CD14-positive monocyte (primary cell): ENCODE data around the gene NFATC1. TPM values are rescaled to one million over a fixed set of nuclear protein-coding genes. Genes with fewer than 3 reads are reported as not detected.

Experiments used
- DNase-seq, 3 donors: peaks; one replicate each; pipeline ENCODE4 v3.0.0-alpha.2; 2011 to 2022
- H2AFZ ChIP-seq: 2 replicates; pipeline ENCODE4 v1.6.0; 2012; ENCODE audit warnings: mild to moderate bottlenecking, low read depth, low read length, inconsistent platforms; ENCODE audit not compliant: insufficient read depth, poor library complexity, severe bottlenecking
- H3K27ac ChIP-seq, 2 donors: 1 replicate in 1 of 2; 2 replicates in 1 of 2; pipeline ENCODE4 v1.5.1; 2012 to 2013; ENCODE audit warnings: low read length in 2 of 2, control low read depth in 1 of 2, inconsistent platforms in 1 of 2, low read depth in 1 of 2, mild to moderate bottlenecking in 1 of 2
- H3K27me3 ChIP-seq, 2 donors: one replicate each; pipeline versions ENCODE4 v1.6.0 to v1.6.1; 2011 to 2013; ENCODE audit warnings: low read length in 2 of 2; ENCODE audit not compliant: control insufficient read depth in 2 of 2, insufficient read depth in 2 of 2
- H3K36me3 ChIP-seq, 2 donors: replicated peaks in 1 of 2; 1 replicate in 1 of 2; 2 replicates in 1 of 2; pipeline versions ENCODE4 v1.5.1 to v1.6.1; 2012 to 2013; ENCODE audit warnings: low read length in 2 of 2, control low read depth in 1 of 2, inconsistent platforms in 1 of 2, mild to moderate bottlenecking in 1 of 2; ENCODE audit not compliant: insufficient read depth in 2 of 2, control insufficient read depth in 1 of 2
- H3K4me1 ChIP-seq, 2 donors: 1 replicate in 1 of 2; 2 replicates in 1 of 2; pipeline versions ENCODE4 v1.5.1 to v1.6.1; 2012 to 2013; ENCODE audit warnings: low read length in 2 of 2, control low read depth in 1 of 2, inconsistent platforms in 1 of 2, mild to moderate bottlenecking in 1 of 2, moderate library complexity in 1 of 2; ENCODE audit not compliant: insufficient read depth in 2 of 2, control insufficient read depth in 1 of 2
- H3K4me2 ChIP-seq: replicated peaks from 2 replicates; pipeline ENCODE3; 2012; ENCODE audit warnings: low read length, moderate library complexity, mild to moderate bottlenecking; ENCODE audit not compliant: poor library complexity, severe bottlenecking; ENCODE audit errors: extremely low read depth
- H3K4me3 ChIP-seq, 3 experiments: fragments of 200-600 bp in 1 of 3; sonication (generic) in 1 of 3; replicated peaks in 1 of 3; 1 replicate in 2 of 3; 2 replicates in 1 of 3; pipeline ENCODE4 v1.5.1; 2011 to 2013; ENCODE audit warnings: low read length in 3 of 3, mild to moderate bottlenecking in 3 of 3, control low read depth in 2 of 3, low read depth in 2 of 3, inconsistent platforms in 1 of 3, moderate library complexity in 1 of 3
- H3K79me2 ChIP-seq: 2 replicates; pipeline ENCODE4 v1.6.0; 2012; ENCODE audit warnings: mild to moderate bottlenecking, control low read depth, inconsistent platforms, low read length, moderate library complexity; ENCODE audit not compliant: insufficient read depth
- H3K9ac ChIP-seq: 2 replicates; pipeline ENCODE4 v1.6.0; 2017; ENCODE audit warnings: low read length, mild to moderate bottlenecking; ENCODE audit not compliant: insufficient read depth, poor library complexity, severe bottlenecking
- H3K9me3 ChIP-seq, 2 donors: replicated peaks in 1 of 2; 1 replicate in 1 of 2; 2 replicates in 1 of 2; pipeline versions ENCODE4 v1.5.1 to v1.6.1; 2012 to 2013; ENCODE audit warnings: low read length in 2 of 2, control low read depth in 1 of 2; ENCODE audit not compliant: control insufficient read depth in 1 of 2, insufficient read depth in 1 of 2
- H4K20me1 ChIP-seq: 2 replicates; pipeline ENCODE4 v1.6.0; 2012; ENCODE audit warnings: mild to moderate bottlenecking, low read length, control low read depth, moderate library complexity; ENCODE audit not compliant: insufficient read depth
- H3K27ac Mint-ChIP-seq, 7 donors: one replicate each; pipeline ENCODE4 v1.8.0; 2020; ENCODE audit warnings: mild to moderate bottlenecking in 7 of 7, mixed read lengths in 7 of 7, moderate library complexity in 6 of 7, inconsistent platforms in 2 of 7
- H3K27me3 Mint-ChIP-seq, 3 donors: one replicate each; pipeline ENCODE4 v1.8.0; 2021 to 2022; ENCODE audit warnings: low read depth in 3 of 3, mild to moderate bottlenecking in 3 of 3, mixed read lengths in 3 of 3, moderate library complexity in 3 of 3, inconsistent platforms in 1 of 3
- H3K36me3 Mint-ChIP-seq, 2 donors: one replicate each; pipeline ENCODE4 v1.8.0; 2020; ENCODE audit warnings: mixed read lengths in 2 of 2, inconsistent platforms in 1 of 2, mild to moderate bottlenecking in 1 of 2
- H3K4me1 Mint-ChIP-seq: one replicate; pipeline ENCODE4 v1.8.0; 2020; ENCODE audit warnings: mild to moderate bottlenecking, mixed read lengths
- H3K4me3 Mint-ChIP-seq, 2 donors: one replicate each; pipeline ENCODE4 v1.8.0; 2020; ENCODE audit warnings: mild to moderate bottlenecking in 2 of 2, mixed read lengths in 2 of 2, moderate library complexity in 1 of 2
- H3K9me3 Mint-ChIP-seq, 7 donors: one replicate each; pipeline ENCODE4 v1.8.0; 2020 to 2022; ENCODE audit warnings: mixed read lengths in 7 of 7, mild to moderate bottlenecking in 6 of 7, moderate library complexity in 6 of 7, inconsistent platforms in 2 of 7
- CTCF ChIP-seq: fragments of 200-600 bp; IDR thresholded peaks from one replicate; pipeline ENCODE4 v1.8.0; 2022; ENCODE audit warnings: antibody characterized with exemption, mild to moderate bottlenecking
- WGBS: methylation state at CpG from one replicate; pipeline ENCODE4 v1.1.5; 2013; ENCODE audit warnings: missing lambda C conversion rate; ENCODE audit not compliant: insufficient coverage; 5-methylcytosine and 5-hydroxymethylcytosine counted together
- intact Hi-C, 2 donors: fragments of 100-400 bp; cut with micrococcal nuclease; formaldehyde crosslinking; loops; one replicate each; pipeline versions ENCODE4 v1.15.0 to v1.15.1; 2023
- polyA plus RNA-seq, 3 donors: library from polyadenylated mRNA; depleted of rRNA in 1 of 3; unstranded in 2 of 3; stranded (reverse) in 1 of 3; fragments of 300-500 nt in 2 of 3; fragments of >200 nt in 1 of 3; fragmentation: Illumina TruSeq in 2 of 3; gene quantifications; 1 replicate in 2 of 3; 2 replicates in 1 of 3; pipeline ENCODE4 v1.2.3, GENCODE V29; 2012 to 2021

NFATC1 gene
- polyA plus RNA-seq, 3 donors: 7.8 to 10.7 (median 8.3) TPM

DNA sequence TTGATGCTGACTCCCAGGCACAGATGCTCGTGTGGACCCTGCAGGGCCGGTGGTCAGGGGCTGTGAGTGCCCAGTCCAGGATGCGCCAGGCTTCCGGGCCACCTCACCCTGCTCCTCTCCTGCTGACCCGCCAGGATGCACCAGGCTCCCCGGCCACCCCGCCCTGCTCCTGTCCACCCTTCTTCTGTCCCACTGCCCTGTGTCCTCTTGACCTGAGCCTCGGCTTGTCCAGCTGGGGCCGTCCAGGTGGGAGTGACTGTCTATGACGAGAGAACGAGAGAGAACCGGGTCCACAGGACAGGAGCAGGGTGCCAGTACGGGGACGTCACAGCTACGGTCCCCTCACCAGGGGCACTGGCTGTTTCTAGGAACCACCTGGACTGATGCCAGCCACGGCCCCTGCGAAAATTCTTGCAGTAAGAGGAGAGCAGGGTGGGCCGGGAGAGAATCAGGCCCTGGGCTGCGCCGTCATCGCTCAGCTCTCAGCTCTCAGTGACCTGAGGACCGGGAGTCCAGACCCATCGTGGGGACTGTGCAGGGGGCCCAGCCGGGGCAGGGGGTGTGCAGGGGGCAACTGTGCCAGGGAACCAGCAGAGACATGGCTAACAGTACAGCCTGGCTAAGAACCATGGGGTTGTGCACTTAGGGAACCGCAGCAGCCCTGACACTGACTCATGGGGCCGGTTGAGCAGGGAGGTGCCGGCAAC lies 12.9 kb upstream of the NFATC1 start:
- Histone ChIP-seq H3K9ac (no peak overlapping the region), H3K4me1 (peaks cover 4% of the 10 kb centered on the region in 2 donors), H3K4me2 (no peak overlapping the region), H3K9me3 (no peaks in the 10 kb centered on the region), H3K36me3 (peaks cover 2 to 8% of the 10 kb centered on the region in 2 donors), H4K20me1 (peaks cover 9% of the 10 kb centered on the region), H3K79me2 (no peaks in the 10 kb centered on the region), H3K27ac (no peak overlapping the region), H3K4me3 (no peak overlapping the region), H2AFZ (no peak overlapping the region), H3K27me3 (peaks cover 0 to 2% of the 10 kb centered on the region in 2 donors)
- H3K4me1 Mint-ChIP-seq: peaks cover 8% of the 10 kb centered on the region
- no peak overlapping the region for H3K27ac Mint-ChIP-seq
- WGBS: 91% methylated on average over 27 of the region's 27 CpGs
- intact Hi-C loops: loop anchor here in 1 of 2 donors (5.0 kb wide), 1 partner anchor 39 kb away; no protein-coding TSS in a partner anchor
- H3K36me3 Mint-ChIP-seq: peaks cover 15 to 23% of the 10 kb centered on the region in 2 donors
- H3K4me3 Mint-ChIP-seq: no peak overlapping the region
- H3K27me3 Mint-ChIP-seq: peaks cover 2 to 20% (median 11%) of the 10 kb centered on the region in 3 donors
- peaks cover 0 to under 1% (median 0%) of the 10 kb centered on the region in 7 donors for H3K9me3 Mint-ChIP-seq
- TF ChIP-seq CTCF: no peak
- no peak for DNase-seq

GRCh38 chr18:79383388-79384056 lies 12.2 kb upstream of the NFATC1 start:
- H3K36me3 Mint-ChIP-seq: peaks cover 8 to 16% of the 10 kb centered on the region in 2 donors
- Histone ChIP-seq H3K27ac (no peak overlapping the region), H3K4me1 (peaks cover 4% of the 10 kb centered on the region in 2 donors), H4K20me1 (peaks cover 9% of the 10 kb centered on the region), H3K4me2 (no peak overlapping the region), H3K4me3 (no peak overlapping the region), H2AFZ (no peak overlapping the region), H3K27me3 (peaks cover 3 to 9% of the 10 kb centered on the region in 2 donors), H3K36me3 (peaks cover 0 to 1% of the 10 kb centered on the region in 2 donors), H3K79me2 (no peaks in the 10 kb centered on the region), H3K9ac (no peak overlapping the region), H3K9me3 (no peaks in the 10 kb centered on the region)
- peaks cover 8 to 27% (median 18%) of the 10 kb centered on the region in 3 donors for H3K27me3 Mint-ChIP-seq
- no peak overlapping the region for H3K4me3 Mint-ChIP-seq
- TF ChIP-seq CTCF: no peak
- peaks cover 8% of the 10 kb centered on the region for H3K4me1 Mint-ChIP-seq
- WGBS: 93% methylated on average over 19 of the region's 20 CpGs
- no peak overlapping the region for H3K27ac Mint-ChIP-seq
- intact Hi-C loops: loop anchor here in 1 of 2 donors (5.0 kb wide), 1 partner anchor 39 kb away; no protein-coding TSS in a partner anchor
- peaks cover 0 to 4% (median 0%) of the 10 kb centered on the region in 7 donors for H3K9me3 Mint-ChIP-seq
- DNase-seq: no peak
